Measurements from ENCODE around the gene BMPR1B.

- TF ChIP-seq CTCF (IDR thresholded peaks at IDR 0.05; ENCODE audit: low read depth, low read length, poor library complexity, severe bottlenecking) (no peak), EZH2phosphoT487 (IDR thresholded peaks at IDR 0.05; ENCODE audit: borderline replicate concordance, low read length) (no peak)
These were observed 11.0 kb upstream of the BMPR1B start for GRCh38 chr4:94746746-94747145.

All from DOHH2 (cell line).